DND-41 (cell line): ENCODE results near the gene STPG2.

ENCODE experiments used
- CTCF ChIP-seq: IDR thresholded peaks from 2 replicates; pipeline ENCODE4 v1.5.1; 2012; ENCODE audit warnings: borderline replicate concordance, low read length, moderate library complexity, mild to moderate bottlenecking; ENCODE audit not compliant: poor library complexity, severe bottlenecking; ENCODE audit errors: extremely low read depth
- EZH2 ChIP-seq: IDR thresholded peaks from 3 replicates; pipeline ENCODE4 v1.6.1; 2012; ENCODE audit warnings: borderline replicate concordance, low read depth, mild to moderate bottlenecking, moderate library complexity, low read length, inconsistent platforms; ENCODE audit not compliant: severe bottlenecking

GRCh38 chr4:98162696-98163095 is 19.4 kb upstream of the STPG2 start:
- no peak for TF ChIP-seq CTCF
- TF ChIP-seq EZH2: no peak
